GM10847 (cell line): ENCODE measurements around the gene MYBPH.

Experiments used
- POLR2A ChIP-seq: IDR thresholded peaks from 2 replicates; pipeline ENCODE4 v1.6.1; 2011; ENCODE audit not compliant: insufficient read length; ENCODE audit errors: extremely low read depth

MYBPH gene

GRCh38 chr1:203166192-203166940 is 9.3 kb downstream of the MYBPH start:
- TF ChIP-seq POLR2A = no peak

- TF ChIP-seq POLR2A = no peak
These were observed 9.8 kb downstream of the MYBPH start for GRCh38 chr1:203165800-203166161.

- TF ChIP-seq POLR2A = no peak
These were observed 10.4 kb downstream of the MYBPH start for GRCh38 chr1:203165101-203165799.

- TF ChIP-seq POLR2A = no peak
These were observed 11.6 kb downstream of the MYBPH start for GRCh38 chr1:203163891-203164635.

GRCh38 chr1:203162403-203162802 is 13.2 kb downstream of the MYBPH start:
- no peak for TF ChIP-seq POLR2A

- no peak for TF ChIP-seq POLR2A
These were observed 13.9 kb downstream of the MYBPH start for GRCh38 chr1:203161703-203162102.

GRCh38 chr1:203161175-203161574 is 14.5 kb downstream of the MYBPH start:
- no peak for TF ChIP-seq POLR2A

GRCh38 chr1:203159844-203160243 is 15.8 kb downstream of the MYBPH start:
- no peak for TF ChIP-seq POLR2A

- no peak for TF ChIP-seq POLR2A
These were observed 16.5 kb downstream of the MYBPH start for GRCh38 chr1:203158960-203159665.

GRCh38 chr1:203158423-203158822 is 17.2 kb downstream of the MYBPH start:
- no peak for TF ChIP-seq POLR2A

- no peak for TF ChIP-seq POLR2A
These were observed 19.3 kb downstream of the MYBPH start for GRCh38 chr1:203156280-203156679.

- TF ChIP-seq POLR2A = no peak
These were observed 21.4 kb downstream of the MYBPH start for GRCh38 chr1:203153989-203154821.

- no peak for TF ChIP-seq POLR2A
These were observed 22.3 kb downstream of the MYBPH start for GRCh38 chr1:203153051-203153988.
